K562 (cell line): ENCODE measurements around the gene AIF1. TPM values are rescaled to one million over a fixed set of nuclear protein-coding genes. Genes with fewer than 3 reads are reported as not detected.

Experiments used
- ARNT ChIP-seq, 2 experiments: fragments of 450-650 bp; IDR thresholded peaks; 2 replicates each; pipeline ENCODE4 v1.6.1; 2016; ENCODE audit warnings: mild to moderate bottlenecking in 1 of 2
- ASH1L ChIP-seq: fragments of 450-650 bp; IDR thresholded peaks from 2 replicates; pipeline ENCODE4 v1.6.1; 2018; ENCODE audit warnings: borderline replicate concordance, mild to moderate bottlenecking, low read depth; ENCODE audit not compliant: partially characterized antibody
- CHD1 ChIP-seq: fragments of 200-600 bp; sonication (generic); IDR thresholded peaks from one replicate; pipeline ENCODE4 v1.6.1; 2012; ENCODE audit warnings: mild to moderate bottlenecking, moderate library complexity, low read length, inconsistent platforms
- HDAC1 ChIP-seq, 2 experiments: fragments of 450-650 bp; IDR thresholded peaks; 2 replicates each; pipeline ENCODE4 v1.6.1; 2016 to 2017; ENCODE audit warnings: inconsistent platforms in 1 of 2, mild to moderate bottlenecking in 1 of 2, moderate library complexity in 1 of 2
- LARP7 ChIP-seq: fragments of 450-650 bp; IDR thresholded peaks from 2 replicates; pipeline ENCODE4 v1.6.1; 2016
- MAZ ChIP-seq, 2 experiments: fragments of 450-650 bp in 1 of 2; sonication (generic) in 1 of 2; formaldehyde crosslinking; IDR thresholded peaks in 1 of 2; conservative IDR thresholded peaks in 1 of 2; 2 replicates each; pipeline versions ENCODE4 v1.4.0 to v1.5.0; 2020; ENCODE audit warnings: mild to moderate bottlenecking in 1 of 2, missing genetic modification reagents in 1 of 2
- MTF1 ChIP-seq: fragments of 250-450 bp; sonication (Bioruptor Pico); IDR thresholded peaks from 2 replicates; pipeline ENCODE4 v1.9.0; 2021; ENCODE audit warnings: moderate library complexity, mild to moderate bottlenecking, inconsistent platforms, borderline replicate concordance
- NUFIP1 ChIP-seq: fragments of 450-650 bp; IDR thresholded peaks from 2 replicates; pipeline ENCODE4 v1.6.1; 2018; ENCODE audit not compliant: partially characterized antibody
- POLR2A ChIP-seq: fragments of 450-650 bp; conservative IDR thresholded peaks from 2 replicates; pipeline ENCODE4 v1.6.1; 2016
- POLR2AphosphoS5 ChIP-seq: IDR thresholded peaks from 2 replicates; pipeline ENCODE4 v1.6.1; 2011; ENCODE audit warnings: mild to moderate bottlenecking, low read depth, low read length, moderate library complexity; ENCODE audit not compliant: control insufficient read depth, insufficient read depth
- XRCC3 ChIP-seq: fragments of 450-650 bp; IDR thresholded peaks from 2 replicates; pipeline ENCODE4 v1.6.1; 2017; ENCODE audit warnings: mild to moderate bottlenecking, moderate library complexity
- ZFP30 ChIP-seq: fragments of 250-450 bp; sonication (Bioruptor Pico); IDR thresholded peaks from 2 replicates; pipeline ENCODE4 v1.8.0; 2022; ENCODE audit warnings: moderate library complexity, mild to moderate bottlenecking, inconsistent platforms, borderline replicate concordance
- ZNF445 ChIP-seq: fragments of 250-450 bp; sonication (Bioruptor Pico); IDR thresholded peaks from 2 replicates; pipeline ENCODE4 v1.4.0; 2020; ENCODE audit warnings: low read depth, mild to moderate bottlenecking, moderate library complexity
- polyA plus RNA-seq, 8 experiments: library from polyadenylated mRNA; depleted of rRNA in 4 of 8; stranded (reverse) in 5 of 8; unstranded in 3 of 8; fragments of >200 nt; fragmentation: Nextera tagmentation in 2 of 8; fragmentation: Illumina TruSeq in 1 of 8; extraction: Ambion mirVana in 2 of 8; extraction: Trizol in 1 of 8; gene quantifications; 2 replicates each; pipeline versions ENCODE4 v1.2.1 to v1.2.3, GENCODE V29; 2011 to 2014; ENCODE audit warnings: inconsistent platforms in 1 of 8, missing spikeins in 1 of 8
- total RNA-seq, 7 experiments: library from RNA; depleted of rRNA in 6 of 7; stranded (reverse); fragments of >200 nt in 6 of 7; fragmentation: Illumina TruSeq in 2 of 7; extraction: Trizol in 2 of 7; gene quantifications; 2 replicates each; pipeline versions ENCODE4 v1.2.1 to v1.2.3, GENCODE V29; 2011 to 2021; ENCODE audit warnings: low replicate concordance in 1 of 7
- TF ChIP-seq, protein P1 (sequence below): sonication (generic); formaldehyde crosslinking; IDR thresholded peaks from 2 replicates; pipeline ENCODE4 v1.8.1; 2023; ENCODE audit warnings: mild to moderate bottlenecking, missing genetic modification reagents
- TF ChIP-seq, protein P2 (sequence below): fragments of 450-650 bp; IDR thresholded peaks from 2 replicates; pipeline ENCODE4 v1.6.1; 2016; ENCODE audit warnings: low read depth, mild to moderate bottlenecking, moderate library complexity
- TF ChIP-seq, protein P3 (sequence below): fragments of 450-650 bp; conservative IDR thresholded peaks from 2 replicates; pipeline ENCODE4 v1.6.1; 2016; ENCODE audit warnings: missing genetic modification characterization, low read depth, mild to moderate bottlenecking, control low read depth, missing compliant biosample characterization
- TF ChIP-seq, protein P4 (sequence below): conservative IDR thresholded peaks from 2 replicates; pipeline ENCODE4 v1.6.1; 2011; ENCODE audit warnings: low read depth, mild to moderate bottlenecking, low read length; ENCODE audit not compliant: control insufficient read depth
- TF ChIP-seq, protein P5 (sequence below): fragments of 200-400 bp; formaldehyde crosslinking; IDR thresholded peaks from 2 replicates; pipeline ENCODE4 v1.6.1; 2017; ENCODE audit warnings: mild to moderate bottlenecking, low read depth, low read length, moderate library complexity
- TF ChIP-seq, protein P6 (sequence below), 2 experiments: fragments of 450-650 bp in 1 of 2; sonication (generic) in 1 of 2; formaldehyde crosslinking; conservative IDR thresholded peaks; 2 replicates each; pipeline versions ENCODE4 v1.4.0 to v1.8.1; 2020 to 2022; ENCODE audit warnings: mild to moderate bottlenecking in 1 of 2, missing genetic modification reagents in 1 of 2

The AIF1 gene
- total and polyA plus RNA-seq, 9 of the 15 experiments (the other 6 are each of a cell fraction or from before 2014, with no cell fraction given), result 9.4 to 33.4 (median 19.4) TPM

DNA sequence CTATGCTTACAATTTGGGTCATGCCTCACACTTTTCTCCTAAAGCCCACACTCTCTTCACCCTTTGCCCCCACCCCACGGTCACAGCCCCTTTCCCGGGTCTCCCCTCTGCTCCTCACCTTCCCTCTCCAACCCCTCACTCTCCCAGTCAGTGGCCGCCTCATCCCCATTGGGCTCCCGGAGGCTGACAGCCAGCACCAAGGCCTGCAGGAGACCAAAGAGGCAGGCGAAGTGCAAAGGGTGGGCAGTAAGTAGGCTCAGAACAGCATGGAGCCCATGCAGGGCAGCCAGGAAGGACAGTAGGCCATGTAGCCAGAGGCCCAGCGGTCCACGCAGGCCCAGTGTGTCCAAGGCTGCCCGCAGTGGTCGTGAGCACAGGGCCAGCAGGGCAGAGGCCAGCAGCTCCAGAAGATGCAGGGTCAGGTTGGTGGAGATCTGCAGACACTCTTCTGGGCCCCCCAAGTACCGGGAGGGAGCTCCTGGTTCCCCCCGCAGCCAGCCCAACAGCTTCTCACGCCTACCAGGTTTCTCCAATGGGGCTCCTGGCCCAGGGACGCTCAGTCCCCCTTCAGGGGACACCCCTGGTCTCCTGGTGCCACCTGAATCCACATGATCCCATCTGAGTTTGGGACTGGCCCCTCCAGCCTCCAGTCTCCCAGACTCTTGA, 44.1 kb downstream of the AIF1 start (continued):
- TF ChIP-seq, protein P1, sequence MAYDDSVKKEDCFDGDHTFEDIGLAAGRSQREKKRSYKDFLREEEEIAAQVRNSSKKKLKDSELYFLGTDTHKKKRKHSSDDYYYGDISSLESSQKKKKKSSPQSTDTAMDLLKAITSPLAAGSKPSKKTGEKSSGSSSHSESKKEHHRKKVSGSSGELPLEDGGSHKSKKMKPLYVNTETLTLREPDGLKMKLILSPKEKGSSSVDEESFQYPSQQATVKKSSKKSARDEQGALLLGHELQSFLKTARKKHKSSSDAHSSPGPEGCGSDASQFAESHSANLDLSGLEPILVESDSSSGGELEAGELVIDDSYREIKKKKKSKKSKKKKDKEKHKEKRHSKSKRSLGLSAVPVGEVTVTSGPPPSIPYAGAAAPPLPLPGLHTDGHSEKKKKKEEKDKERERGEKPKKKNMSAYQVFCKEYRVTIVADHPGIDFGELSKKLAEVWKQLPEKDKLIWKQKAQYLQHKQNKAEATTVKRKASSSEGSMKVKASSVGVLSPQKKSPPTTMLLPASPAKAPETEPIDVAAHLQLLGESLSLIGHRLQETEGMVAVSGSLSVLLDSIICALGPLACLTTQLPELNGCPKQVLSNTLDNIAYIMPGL (CRISPR knock-in tag), result no peak
- TF ChIP-seq MAZ (CRISPR knock-in tag; conservative IDR thresholded peaks at IDR 0.05 in 1 of 2, IDR thresholded peaks at IDR 0.05 in 1 of 2), result peak in 1 of 2 experiments; percentile 26; a peak in 1 of 4 replicates
- peak in 1 of 2 experiments; percentile 11; a peak in 1 of 4 replicates for TF ChIP-seq HDAC1 (IDR thresholded peaks at IDR 0.05)
- TF ChIP-seq, protein P2, sequence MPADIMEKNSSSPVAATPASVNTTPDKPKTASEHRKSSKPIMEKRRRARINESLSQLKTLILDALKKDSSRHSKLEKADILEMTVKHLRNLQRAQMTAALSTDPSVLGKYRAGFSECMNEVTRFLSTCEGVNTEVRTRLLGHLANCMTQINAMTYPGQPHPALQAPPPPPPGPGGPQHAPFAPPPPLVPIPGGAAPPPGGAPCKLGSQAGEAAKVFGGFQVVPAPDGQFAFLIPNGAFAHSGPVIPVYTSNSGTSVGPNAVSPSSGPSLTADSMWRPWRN, result no peak
- TF ChIP-seq, protein P3, sequence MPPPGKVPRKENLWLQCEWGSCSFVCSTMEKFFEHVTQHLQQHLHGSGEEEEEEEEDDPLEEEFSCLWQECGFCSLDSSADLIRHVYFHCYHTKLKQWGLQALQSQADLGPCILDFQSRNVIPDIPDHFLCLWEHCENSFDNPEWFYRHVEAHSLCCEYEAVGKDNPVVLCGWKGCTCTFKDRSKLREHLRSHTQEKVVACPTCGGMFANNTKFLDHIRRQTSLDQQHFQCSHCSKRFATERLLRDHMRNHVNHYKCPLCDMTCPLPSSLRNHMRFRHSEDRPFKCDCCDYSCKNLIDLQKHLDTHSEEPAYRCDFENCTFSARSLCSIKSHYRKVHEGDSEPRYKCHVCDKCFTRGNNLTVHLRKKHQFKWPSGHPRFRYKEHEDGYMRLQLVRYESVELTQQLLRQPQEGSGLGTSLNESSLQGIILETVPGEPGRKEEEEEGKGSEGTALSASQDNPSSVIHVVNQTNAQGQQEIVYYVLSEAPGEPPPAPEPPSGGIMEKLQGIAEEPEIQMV (tag), result no peak
- peak; percentile 19; the same call in 1 of the 2 replicates for TF ChIP-seq POLR2AphosphoS5
- no peak; the same call in 1 of the 2 replicates for TF ChIP-seq POLR2A
- TF ChIP-seq ASH1L, result no peak
- TF ChIP-seq, protein P4, sequence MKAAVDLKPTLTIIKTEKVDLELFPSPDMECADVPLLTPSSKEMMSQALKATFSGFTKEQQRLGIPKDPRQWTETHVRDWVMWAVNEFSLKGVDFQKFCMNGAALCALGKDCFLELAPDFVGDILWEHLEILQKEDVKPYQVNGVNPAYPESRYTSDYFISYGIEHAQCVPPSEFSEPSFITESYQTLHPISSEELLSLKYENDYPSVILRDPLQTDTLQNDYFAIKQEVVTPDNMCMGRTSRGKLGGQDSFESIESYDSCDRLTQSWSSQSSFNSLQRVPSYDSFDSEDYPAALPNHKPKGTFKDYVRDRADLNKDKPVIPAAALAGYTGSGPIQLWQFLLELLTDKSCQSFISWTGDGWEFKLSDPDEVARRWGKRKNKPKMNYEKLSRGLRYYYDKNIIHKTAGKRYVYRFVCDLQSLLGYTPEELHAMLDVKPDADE, result no peak
- no peak for TF ChIP-seq ARNT (IDR thresholded peaks at IDR 0.05)
- no peak for TF ChIP-seq ZFP30 (CRISPR knock-in tag)
- no peak for TF ChIP-seq ZNF445 (CRISPR knock-in tag)
- TF ChIP-seq LARP7, result no peak
- no peak for TF ChIP-seq XRCC3
- TF ChIP-seq, protein P5, sequence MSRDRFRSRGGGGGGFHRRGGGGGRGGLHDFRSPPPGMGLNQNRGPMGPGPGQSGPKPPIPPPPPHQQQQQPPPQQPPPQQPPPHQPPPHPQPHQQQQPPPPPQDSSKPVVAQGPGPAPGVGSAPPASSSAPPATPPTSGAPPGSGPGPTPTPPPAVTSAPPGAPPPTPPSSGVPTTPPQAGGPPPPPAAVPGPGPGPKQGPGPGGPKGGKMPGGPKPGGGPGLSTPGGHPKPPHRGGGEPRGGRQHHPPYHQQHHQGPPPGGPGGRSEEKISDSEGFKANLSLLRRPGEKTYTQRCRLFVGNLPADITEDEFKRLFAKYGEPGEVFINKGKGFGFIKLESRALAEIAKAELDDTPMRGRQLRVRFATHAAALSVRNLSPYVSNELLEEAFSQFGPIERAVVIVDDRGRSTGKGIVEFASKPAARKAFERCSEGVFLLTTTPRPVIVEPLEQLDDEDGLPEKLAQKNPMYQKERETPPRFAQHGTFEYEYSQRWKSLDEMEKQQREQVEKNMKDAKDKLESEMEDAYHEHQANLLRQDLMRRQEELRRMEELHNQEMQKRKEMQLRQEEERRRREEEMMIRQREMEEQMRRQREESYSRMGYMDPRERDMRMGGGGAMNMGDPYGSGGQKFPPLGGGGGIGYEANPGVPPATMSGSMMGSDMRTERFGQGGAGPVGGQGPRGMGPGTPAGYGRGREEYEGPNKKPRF, result no peak
- TF ChIP-seq NUFIP1, result no peak
- no peak for TF ChIP-seq CHD1
- TF ChIP-seq, protein P6, sequence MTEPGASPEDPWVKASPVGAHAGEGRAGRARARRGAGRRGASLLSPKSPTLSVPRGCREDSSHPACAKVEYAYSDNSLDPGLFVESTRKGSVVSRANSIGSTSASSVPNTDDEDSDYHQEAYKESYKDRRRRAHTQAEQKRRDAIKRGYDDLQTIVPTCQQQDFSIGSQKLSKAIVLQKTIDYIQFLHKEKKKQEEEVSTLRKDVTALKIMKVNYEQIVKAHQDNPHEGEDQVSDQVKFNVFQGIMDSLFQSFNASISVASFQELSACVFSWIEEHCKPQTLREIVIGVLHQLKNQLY (CRISPR knock-in tag; conservative IDR thresholded peaks at IDR 0.05), result 0 out of 4 replicates have a peak, but pooled peaks of 1 of the 2 experiments have one; percentile 18
- no peak for TF ChIP-seq MTF1 (CRISPR knock-in tag)
